Measurements from ENCODE around the gene ZSCAN5C.

The ZSCAN5C gene

DNA sequence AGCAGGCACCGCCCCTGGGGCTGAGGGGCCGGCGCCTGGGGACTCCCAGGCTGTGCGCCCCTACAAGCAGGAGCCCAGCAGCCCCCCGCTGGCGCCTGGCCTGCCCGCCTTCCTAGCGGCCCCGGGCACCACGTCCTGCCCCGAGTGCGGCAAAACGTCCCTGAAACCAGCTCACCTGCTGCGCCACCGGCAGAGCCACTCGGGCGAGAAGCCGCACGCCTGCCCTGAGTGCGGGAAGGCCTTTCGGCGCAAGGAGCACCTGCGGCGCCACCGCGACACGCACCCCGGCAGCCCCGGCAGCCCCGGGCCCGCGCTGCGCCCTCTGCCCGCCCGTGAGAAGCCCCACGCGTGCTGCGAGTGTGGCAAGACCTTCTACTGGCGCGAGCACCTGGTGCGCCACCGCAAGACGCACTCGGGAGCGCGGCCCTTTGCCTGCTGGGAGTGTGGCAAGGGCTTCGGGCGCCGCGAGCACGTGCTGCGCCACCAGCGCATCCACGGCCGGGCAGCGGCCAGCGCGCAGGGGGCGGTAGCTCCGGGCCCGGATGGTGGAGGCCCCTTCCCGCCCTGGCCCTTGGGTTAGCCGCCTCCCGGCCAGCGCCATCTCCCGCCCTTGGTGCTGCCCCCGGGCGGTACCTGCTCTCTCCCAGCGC lies 42.3 kb upstream of the ZSCAN5C start:
- peaks cover 1% of the 10 kb centered on the region for H3K4me1 ChIP-seq (ENCODE audit: insufficient read depth, insufficient read length)
- no peak overlapping the region for H3K9ac ChIP-seq (ENCODE audit: insufficient read length, low read depth)
- no peaks in the 10 kb centered on the region for H3K9me3 ChIP-seq (ENCODE audit: insufficient read depth, low read length)
- TF ChIP-seq SUZ12 (IDR thresholded peaks at IDR 0.05; ENCODE audit: extremely low read depth, insufficient read depth, insufficient read length) (no peak), ZNF274 (IDR thresholded peaks at IDR 0.05; ENCODE audit: low read depth, low read length) (no peak), YY1 (IDR thresholded peaks at IDR 0.05; ENCODE audit: insufficient read depth, insufficient read length) (no peak)
- H3K4me3 ChIP-seq (ENCODE audit: insufficient read length, low read depth), result no peak overlapping the region
- no peaks in the 10 kb centered on the region for H3K27me3 ChIP-seq (ENCODE audit: insufficient read depth, insufficient read length)
- H3K36me3 ChIP-seq (ENCODE audit: insufficient read depth, insufficient read length, low read length), result peaks cover 65% of the 10 kb centered on the region
- DNase-seq (ENCODE audit: low read depth, low spot score), result no peak

DNA sequence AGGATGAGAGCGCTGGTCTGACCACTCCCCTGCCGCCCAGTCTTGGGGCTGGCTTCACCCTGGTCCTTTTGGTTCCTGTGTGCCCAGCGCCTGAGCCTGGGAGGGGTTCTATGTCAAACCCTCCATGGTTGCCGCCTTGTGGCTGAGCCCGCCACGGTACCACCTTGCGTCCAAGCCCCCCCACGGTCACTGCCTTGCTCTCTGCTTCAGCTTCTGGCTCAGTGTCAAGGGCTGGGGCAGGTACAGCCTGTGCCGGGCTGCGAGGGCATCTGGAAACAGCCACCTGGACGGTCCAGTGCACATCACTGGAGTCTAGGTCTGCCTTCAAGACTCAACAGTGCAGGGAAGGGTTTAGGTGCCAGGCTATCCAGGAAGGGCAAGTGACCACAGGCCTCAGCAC lies 40.5 kb upstream of the ZSCAN5C start:
- H3K4me3 ChIP-seq (ENCODE audit: insufficient read length, low read depth), result no peak overlapping the region
- TF ChIP-seq SUZ12 (IDR thresholded peaks at IDR 0.05; ENCODE audit: extremely low read depth, insufficient read depth, insufficient read length), result no peak
- TF ChIP-seq ZNF274 (IDR thresholded peaks at IDR 0.05; ENCODE audit: low read depth, low read length), result no peak
- no peak for TF ChIP-seq YY1 (IDR thresholded peaks at IDR 0.05; ENCODE audit: insufficient read depth, insufficient read length)

DNA sequence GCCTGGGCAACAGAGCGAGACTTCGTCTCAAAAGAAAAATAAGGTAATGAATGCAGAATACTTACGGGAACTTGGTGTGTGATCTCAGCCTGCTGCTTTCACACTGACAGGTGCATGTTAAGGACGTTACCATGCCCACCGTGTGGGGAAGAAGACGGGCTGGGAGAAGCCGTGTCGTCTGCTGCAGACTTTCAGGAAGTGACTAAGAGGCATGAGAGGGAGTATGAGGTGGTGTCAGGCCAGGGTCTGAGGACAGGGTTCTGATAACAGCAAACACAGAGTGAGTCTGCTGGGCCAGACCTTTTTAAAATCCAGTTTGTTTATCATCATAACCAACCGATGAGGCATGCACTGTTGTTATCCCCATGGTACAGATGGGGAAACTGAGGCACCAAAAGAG lies 39.8 kb upstream of the ZSCAN5C start:
- TF ChIP-seq YY1 (IDR thresholded peaks at IDR 0.05; ENCODE audit: insufficient read depth, insufficient read length) (no peak), ZNF274 (IDR thresholded peaks at IDR 0.05; ENCODE audit: low read depth, low read length) (no peak), SUZ12 (IDR thresholded peaks at IDR 0.05; ENCODE audit: extremely low read depth, insufficient read depth, insufficient read length) (no peak)
- Histone ChIP-seq H3K4me1 (ENCODE audit: insufficient read depth, insufficient read length) (no peaks in the 10 kb centered on the region), H3K36me3 (ENCODE audit: insufficient read depth, insufficient read length, low read length) (peaks cover 46% of the 10 kb centered on the region), H3K9ac (ENCODE audit: insufficient read length, low read depth) (no peak overlapping the region), H3K4me3 (ENCODE audit: insufficient read length, low read depth) (no peak overlapping the region), H3K9me3 (ENCODE audit: insufficient read depth, low read length) (no peaks in the 10 kb centered on the region), H3K27me3 (ENCODE audit: insufficient read depth, insufficient read length) (no peaks in the 10 kb centered on the region)
- no peak for DNase-seq (ENCODE audit: low read depth, low spot score)

More for the DNA sequence above, 40.5 kb upstream of the ZSCAN5C start:
- Histone ChIP-seq H3K9me3 (ENCODE audit: insufficient read depth, low read length) (no peaks in the 10 kb centered on the region), H3K27me3 (ENCODE audit: insufficient read depth, insufficient read length) (no peaks in the 10 kb centered on the region), H3K36me3 (ENCODE audit: insufficient read depth, insufficient read length, low read length) (peaks cover 48% of the 10 kb centered on the region), H3K9ac (ENCODE audit: insufficient read length, low read depth) (no peak overlapping the region), H3K4me1 (ENCODE audit: insufficient read depth, insufficient read length) (no peaks in the 10 kb centered on the region)
- no peak for DNase-seq (ENCODE audit: low read depth, low spot score)

DNA sequence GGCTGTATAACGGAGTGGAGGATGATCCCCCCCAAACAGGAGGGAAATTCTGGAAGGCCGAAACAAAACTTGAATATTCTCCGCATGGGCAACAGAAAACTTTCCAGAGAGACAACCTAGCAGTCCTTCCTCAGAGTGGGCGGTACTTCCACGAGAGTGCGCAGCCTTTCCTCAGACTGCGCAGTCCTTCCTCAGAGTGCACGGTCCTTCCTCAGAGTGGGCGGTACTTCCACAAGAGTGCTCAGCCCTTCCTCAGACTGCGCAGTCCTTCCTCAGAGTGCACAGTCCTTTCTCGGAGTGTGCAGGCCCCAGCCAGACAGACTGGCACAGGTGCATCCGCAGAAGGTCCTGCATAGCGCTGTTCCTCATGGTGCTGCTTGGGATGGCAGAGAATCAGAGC lies 39.0 kb upstream of the ZSCAN5C start:
- Histone ChIP-seq H3K27me3 (ENCODE audit: insufficient read depth, insufficient read length) (no peaks in the 10 kb centered on the region), H3K4me3 (ENCODE audit: insufficient read length, low read depth) (no peak overlapping the region), H3K4me1 (ENCODE audit: insufficient read depth, insufficient read length) (no peaks in the 10 kb centered on the region), H3K9me3 (ENCODE audit: insufficient read depth, low read length) (no peaks in the 10 kb centered on the region), H3K9ac (ENCODE audit: insufficient read length, low read depth) (no peak overlapping the region), H3K36me3 (ENCODE audit: insufficient read depth, insufficient read length, low read length) (peaks cover 45% of the 10 kb centered on the region)
- no peak for TF ChIP-seq SUZ12 (IDR thresholded peaks at IDR 0.05; ENCODE audit: extremely low read depth, insufficient read depth, insufficient read length)
- no peak for TF ChIP-seq ZNF274 (IDR thresholded peaks at IDR 0.05; ENCODE audit: low read depth, low read length)
- no peak for TF ChIP-seq YY1 (IDR thresholded peaks at IDR 0.05; ENCODE audit: insufficient read depth, insufficient read length)
- no peak for DNase-seq (ENCODE audit: low read depth, low spot score)

DNA sequence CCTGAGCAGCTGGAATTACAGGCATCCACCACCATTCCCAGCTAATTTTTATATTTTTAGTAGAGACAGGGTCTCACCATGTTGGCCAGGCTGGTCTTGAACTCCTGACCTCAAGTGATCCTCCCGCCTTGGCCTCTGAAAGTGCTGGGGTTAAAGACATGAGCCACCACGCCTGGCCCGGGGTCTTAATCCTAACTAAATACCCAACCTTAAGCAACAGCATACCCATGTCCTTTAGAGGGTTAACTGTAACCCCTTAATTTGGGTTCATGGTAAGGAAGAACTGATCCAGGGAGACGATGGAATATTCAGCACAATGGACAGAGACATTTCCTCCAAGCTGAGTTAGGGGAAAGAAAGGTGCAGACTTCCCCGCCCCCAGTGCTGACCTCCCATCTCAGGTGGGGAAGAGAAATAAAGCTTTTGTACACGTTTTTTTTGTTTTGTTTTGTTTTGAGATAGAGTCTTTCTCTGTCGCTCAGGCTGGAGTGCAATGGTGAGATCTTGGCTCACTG lies 35.0 kb upstream of the ZSCAN5C start:
- DNase-seq (ENCODE audit: low read depth, low spot score), result no peak
- Histone ChIP-seq H3K27me3 (ENCODE audit: insufficient read depth, insufficient read length) (no peaks in the 10 kb centered on the region), H3K9ac (ENCODE audit: insufficient read length, low read depth) (no peak overlapping the region), H3K36me3 (ENCODE audit: insufficient read depth, insufficient read length, low read length) (peaks cover 9% of the 10 kb centered on the region), H3K4me3 (ENCODE audit: insufficient read length, low read depth) (no peak overlapping the region), H3K4me1 (ENCODE audit: insufficient read depth, insufficient read length) (no peaks in the 10 kb centered on the region), H3K9me3 (ENCODE audit: insufficient read depth, low read length) (no peaks in the 10 kb centered on the region)
- TF ChIP-seq YY1 (IDR thresholded peaks at IDR 0.05; ENCODE audit: insufficient read depth, insufficient read length) (no peak), ZNF274 (IDR thresholded peaks at IDR 0.05; ENCODE audit: low read depth, low read length) (no peak)

DNA sequence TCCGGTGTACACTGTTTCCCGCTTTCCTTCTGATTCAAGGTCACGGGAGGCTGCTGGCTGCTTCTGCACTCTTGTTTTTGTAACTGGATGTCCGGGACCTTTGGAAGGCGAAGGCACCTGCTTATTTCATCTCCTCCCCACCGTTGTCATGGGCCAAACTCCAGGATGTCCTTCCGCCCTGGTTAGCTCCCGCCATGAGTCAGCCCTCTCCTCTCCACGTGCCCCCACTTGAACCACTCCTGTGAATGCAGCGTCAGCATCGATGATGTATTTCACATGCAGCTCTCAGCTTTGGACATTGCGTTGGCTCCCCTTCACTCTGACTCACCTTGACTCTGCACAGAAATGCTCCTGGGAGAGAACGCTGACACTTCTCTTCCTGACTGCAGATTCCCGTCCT lies 31.8 kb upstream of the ZSCAN5C start:
- Histone ChIP-seq H3K27me3 (ENCODE audit: insufficient read depth, insufficient read length) (no peaks in the 10 kb centered on the region), H3K9me3 (ENCODE audit: insufficient read depth, low read length) (no peaks in the 10 kb centered on the region), H3K4me1 (ENCODE audit: insufficient read depth, insufficient read length) (no peaks in the 10 kb centered on the region), H3K9ac (ENCODE audit: insufficient read length, low read depth) (no peak overlapping the region), H3K4me3 (ENCODE audit: insufficient read length, low read depth) (no peak overlapping the region), H3K36me3 (ENCODE audit: insufficient read depth, insufficient read length, low read length) (no peaks in the 10 kb centered on the region)
- TF ChIP-seq ZNF274 (IDR thresholded peaks at IDR 0.05; ENCODE audit: low read depth, low read length) (no peak), YY1 (IDR thresholded peaks at IDR 0.05; ENCODE audit: insufficient read depth, insufficient read length) (no peak), SUZ12 (IDR thresholded peaks at IDR 0.05; ENCODE audit: extremely low read depth, insufficient read depth, insufficient read length) (no peak)
- no peak for DNase-seq (ENCODE audit: low read depth, low spot score)

DNA sequence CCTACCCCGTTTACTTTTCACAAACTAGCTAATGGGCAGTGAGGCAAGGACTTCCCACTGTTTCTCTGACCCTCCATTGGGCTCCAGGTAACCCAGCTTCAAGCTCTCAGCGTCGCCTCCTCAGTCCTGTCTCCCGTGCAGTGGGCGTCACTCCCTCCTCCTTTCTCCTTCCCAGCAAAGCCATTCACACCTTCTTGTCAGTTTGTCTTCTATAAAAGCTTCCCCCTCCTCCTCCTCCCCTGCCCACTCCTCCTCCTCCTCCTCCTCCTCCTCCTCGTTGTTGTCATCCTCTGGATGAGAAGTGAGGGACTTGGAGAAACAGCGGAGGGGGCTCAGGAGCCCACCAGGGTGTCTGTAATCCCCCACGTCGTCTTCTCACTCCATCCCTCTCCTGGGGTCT lies 28.0 kb upstream of the ZSCAN5C start:
- TF ChIP-seq SUZ12 (IDR thresholded peaks at IDR 0.05; ENCODE audit: extremely low read depth, insufficient read depth, insufficient read length) (no peak), YY1 (IDR thresholded peaks at IDR 0.05; ENCODE audit: insufficient read depth, insufficient read length) (no peak), ZNF274 (IDR thresholded peaks at IDR 0.05; ENCODE audit: low read depth, low read length) (no peak)
- Histone ChIP-seq H3K9ac (ENCODE audit: insufficient read length, low read depth) (no peak overlapping the region), H3K4me1 (ENCODE audit: insufficient read depth, insufficient read length) (peaks cover 4% of the 10 kb centered on the region), H3K27me3 (ENCODE audit: insufficient read depth, insufficient read length) (peaks cover 7% of the 10 kb centered on the region), H3K4me3 (ENCODE audit: insufficient read length, low read depth) (no peak overlapping the region), H3K36me3 (ENCODE audit: insufficient read depth, insufficient read length, low read length) (no peaks in the 10 kb centered on the region), H3K9me3 (ENCODE audit: insufficient read depth, low read length) (no peaks in the 10 kb centered on the region)
- DNase-seq (ENCODE audit: low read depth, low spot score), result no peak
